Mesenchymal stem cell (in vitro differentiated cells and primary cell): ENCODE data around the gene GOLGA3.
"Not testable (repeated sequence)": the region's sequence is repeated elsewhere in the genome, so short reads cannot be mapped to it uniquely, and the experiment has no call there.

Source experiments
- DNase-seq: peaks from one replicate; pipeline ENCODE4 v3.0.0-alpha.2; 2013
- H2AFZ ChIP-seq: one replicate; pipeline ENCODE4 v1.6.1; 2013; ENCODE audit warnings: low read depth, mild to moderate bottlenecking, control low read depth, inconsistent platforms, low read length, moderate library complexity
- H2AK5ac ChIP-seq: 2 replicates; pipeline ENCODE4 v1.6.1; 2013; ENCODE audit warnings: low read length, moderate library complexity, mild to moderate bottlenecking, inconsistent platforms; ENCODE audit not compliant: severe bottlenecking
- H2BK120ac ChIP-seq: one replicate; pipeline ENCODE4 v1.6.1; 2013; ENCODE audit warnings: low read depth, mild to moderate bottlenecking, inconsistent platforms, low read length, moderate library complexity
- H2BK12ac ChIP-seq, 2 experiments: one replicate each; pipeline ENCODE4 v1.6.1; 2013; ENCODE audit warnings: inconsistent platforms in 2 of 2, low read length in 2 of 2, mild to moderate bottlenecking in 2 of 2, moderate library complexity in 2 of 2, control low read depth in 1 of 2
- H2BK15ac ChIP-seq: one replicate; pipeline ENCODE4 v1.6.1; 2013; ENCODE audit warnings: mild to moderate bottlenecking, low read depth, inconsistent platforms; ENCODE audit not compliant: poor library complexity, severe bottlenecking
- H2BK5ac ChIP-seq: 2 replicates; pipeline ENCODE4 v1.6.1; 2013; ENCODE audit warnings: low read depth, mild to moderate bottlenecking, low read length, control low read depth, inconsistent platforms; ENCODE audit not compliant: poor library complexity, severe bottlenecking
- H3K14ac ChIP-seq, 2 experiments: one replicate each; pipeline ENCODE4 v1.6.1; 2013; ENCODE audit warnings: inconsistent platforms in 2 of 2, low read length in 2 of 2, control low read depth in 1 of 2, mild to moderate bottlenecking in 1 of 2, moderate library complexity in 1 of 2
- H3K18ac ChIP-seq, 2 experiments: one replicate each; pipeline ENCODE4 v1.6.1; 2013; ENCODE audit warnings: inconsistent platforms in 2 of 2, low read length in 2 of 2, control low read depth in 1 of 2, low read depth in 1 of 2, mild to moderate bottlenecking in 1 of 2
- H3K23ac ChIP-seq, 2 experiments: one replicate each; pipeline ENCODE4 v1.6.1; 2013; ENCODE audit warnings: inconsistent platforms in 2 of 2, low read length in 2 of 2, mild to moderate bottlenecking in 2 of 2, moderate library complexity in 2 of 2, control low read depth in 1 of 2
- H3K27ac ChIP-seq: 2 replicates; pipeline ENCODE4 v1.5.1; 2013; ENCODE audit warnings: mild to moderate bottlenecking, moderate library complexity, low read length, control low read depth, inconsistent platforms; ENCODE audit not compliant: poor library complexity, severe bottlenecking
- H3K27me3 ChIP-seq, 2 experiments: 2 replicates each; pipeline versions ENCODE4 v1.6.1 to v1.7.0; 2013; ENCODE audit warnings: low read length in 2 of 2, mild to moderate bottlenecking in 2 of 2, moderate library complexity in 2 of 2, control low read depth in 1 of 2, inconsistent platforms in 1 of 2; ENCODE audit not compliant: control insufficient read depth in 1 of 2, insufficient read depth in 1 of 2
- H3K36me3 ChIP-seq, 2 experiments: 2 replicates each; pipeline versions ENCODE4 v1.6.1 to v1.7.0; 2013; ENCODE audit warnings: low read length in 2 of 2, control low read depth in 1 of 2, inconsistent platforms in 1 of 2, low read depth in 1 of 2, mild to moderate bottlenecking in 1 of 2; ENCODE audit not compliant: insufficient read depth in 2 of 2, control insufficient read depth in 1 of 2
- H3K4ac ChIP-seq, 2 experiments: one replicate each; pipeline ENCODE4 v1.6.1; 2013; ENCODE audit warnings: inconsistent platforms in 2 of 2, low read length in 2 of 2, mild to moderate bottlenecking in 2 of 2, moderate library complexity in 2 of 2, control low read depth in 1 of 2, low read depth in 1 of 2
- H3K4me1 ChIP-seq: 2 replicates; pipeline ENCODE4 v1.6.1; 2013; ENCODE audit warnings: low read depth, low read length, control low read depth; ENCODE audit not compliant: control insufficient read depth, insufficient read depth
- H3K4me2 ChIP-seq: 2 replicates; pipeline ENCODE4 v1.6.1; 2013; ENCODE audit warnings: low read length, mild to moderate bottlenecking, inconsistent platforms; ENCODE audit not compliant: poor library complexity, severe bottlenecking
- H3K4me3 ChIP-seq, 2 experiments: 2 replicates each; pipeline versions ENCODE4 v1.5.1 to v1.7.0; 2013; ENCODE audit warnings: low read length in 2 of 2, mild to moderate bottlenecking in 2 of 2, control low read depth in 1 of 2, low read depth in 1 of 2; ENCODE audit not compliant: insufficient read depth in 1 of 2
- H3K79me1 ChIP-seq: replicated peaks from 2 replicates; pipeline ENCODE4 v1.6.1; 2013; ENCODE audit warnings: mild to moderate bottlenecking, control low read depth, low read length, inconsistent platforms; ENCODE audit not compliant: poor library complexity, severe bottlenecking
- H3K9ac ChIP-seq: 2 replicates; pipeline ENCODE4 v1.7.0; 2013; ENCODE audit warnings: mild to moderate bottlenecking, low read length, moderate library complexity
- H3K9me3 ChIP-seq: 2 replicates; pipeline ENCODE4 v1.7.0; 2013; ENCODE audit warnings: mild to moderate bottlenecking, low read length; ENCODE audit not compliant: control insufficient read depth
- H4K8ac ChIP-seq: one replicate; pipeline ENCODE4 v1.6.1; 2013; ENCODE audit warnings: inconsistent platforms, mild to moderate bottlenecking, low read length, moderate library complexity
- H4K91ac ChIP-seq: one replicate; pipeline ENCODE4 v1.6.1; 2013; ENCODE audit warnings: mild to moderate bottlenecking, low read length, inconsistent platforms
- WGBS: methylation state at CpG from one replicate; pipeline ENCODE4 v1.1.7; 2013; ENCODE audit warnings: mixed read lengths; 5-methylcytosine and 5-hydroxymethylcytosine counted together

GOLGA3 gene

GRCh38 chr12:132844681-132845080, 16.0 kb upstream of the GOLGA3 start:
- peaks cover 22% of the 10 kb centered on the region for H3K79me1 ChIP-seq
- H2AFZ ChIP-seq, H2AK5ac ChIP-seq, H3K4me2 ChIP-seq, H3K4ac ChIP-seq, H4K91ac ChIP-seq, H2BK15ac ChIP-seq, H2BK5ac ChIP-seq, H3K23ac ChIP-seq, H2BK12ac ChIP-seq, H2BK120ac ChIP-seq, H3K14ac ChIP-seq, H3K9ac ChIP-seq, H3K9me3 ChIP-seq, H3K4me3 ChIP-seq, H4K8ac ChIP-seq, H3K4me1 ChIP-seq, H3K27me3 ChIP-seq, H3K27ac ChIP-seq, H3K18ac ChIP-seq, DNase-seq: not testable (repeated sequence)
- peaks cover 82 to 83% of the 10 kb centered on the region in 2 experiments for H3K36me3 ChIP-seq
- 98% methylated on average over 7 of the region's 11 CpGs for WGBS

GRCh38 chr12:132842449-132843045, 13.9 kb upstream of the GOLGA3 start:
- Histone ChIP-seq H2BK120ac (no peak overlapping the region), H3K4me2 (no peak overlapping the region), H2BK12ac (no peak overlapping the region), H3K4me3 (no peak overlapping the region), H3K18ac (no peak overlapping the region), H2BK15ac (no peak overlapping the region), H3K79me1 (peaks cover 18% of the 10 kb centered on the region), H3K4ac (no peak overlapping the region), H3K27ac (no peak overlapping the region), H3K9ac (no peak overlapping the region), H4K91ac (no peak overlapping the region), H4K8ac (no peak overlapping the region), H2AK5ac (no peak overlapping the region), H3K4me1 (no peaks in the 10 kb centered on the region), H3K23ac (no peak overlapping the region), H3K36me3 (peaks cover 76 to 84% of the 10 kb centered on the region in 2 experiments), H3K14ac (no peak overlapping the region), H3K27me3 (no peaks in the 10 kb centered on the region), H2AFZ (no peak overlapping the region), H3K9me3 (no peaks in the 10 kb centered on the region), H2BK5ac (no peak overlapping the region)
- WGBS, result 97% methylated on average over 21 of the region's 21 CpGs
- no peak for DNase-seq

- peaks cover 19% of the 10 kb centered on the region for H3K79me1 ChIP-seq
- H3K36me3 ChIP-seq, result peaks cover 74 to 84% of the 10 kb centered on the region in 2 experiments
- H3K27me3 ChIP-seq, result no peaks in the 10 kb centered on the region
- no peak overlapping the region for H2BK120ac ChIP-seq
- H3K4me1 ChIP-seq, result no peaks in the 10 kb centered on the region
- H4K8ac ChIP-seq, result no peak overlapping the region
- no peak overlapping the region for H3K4me2 ChIP-seq
- no peak for DNase-seq
- 94% methylated on average over 15 of the region's 15 CpGs for WGBS
- no peak overlapping the region for H3K14ac ChIP-seq
- no peak overlapping the region for H3K23ac ChIP-seq
- no peak overlapping the region for H2AK5ac ChIP-seq
- H2BK5ac ChIP-seq, result no peak overlapping the region
- no peak overlapping the region for H3K4ac ChIP-seq
- H2AFZ ChIP-seq, result no peak overlapping the region
- no peak overlapping the region for H3K27ac ChIP-seq
- no peak overlapping the region for H4K91ac ChIP-seq
- no peak overlapping the region for H3K18ac ChIP-seq
- no peak overlapping the region for H2BK12ac ChIP-seq
- no peak overlapping the region for H2BK15ac ChIP-seq
- H3K9ac ChIP-seq, result no peak overlapping the region
- no peaks in the 10 kb centered on the region for H3K9me3 ChIP-seq
- no peak overlapping the region for H3K4me3 ChIP-seq
Measured at GRCh38 chr12:132841151-132841550, 12.5 kb upstream of the GOLGA3 start.

GRCh38 chr12:132840536-132840935, 11.9 kb upstream of the GOLGA3 start:
- Histone ChIP-seq H3K14ac (no peak overlapping the region), H3K18ac (no peak overlapping the region), H3K4me2 (no peak overlapping the region), H3K27ac (no peak overlapping the region), H2BK120ac (no peak overlapping the region), H3K27me3 (no peaks in the 10 kb centered on the region), H3K23ac (no peak overlapping the region), H3K79me1 (peaks cover 20% of the 10 kb centered on the region), H2BK15ac (no peak overlapping the region), H3K36me3 (peaks cover 70 to 82% of the 10 kb centered on the region in 2 experiments), H2AK5ac (no peak overlapping the region), H3K4ac (no peak overlapping the region), H3K4me1 (no peaks in the 10 kb centered on the region), H3K4me3 (no peak overlapping the region), H3K9ac (no peak overlapping the region), H2BK12ac (no peak overlapping the region), H4K91ac (no peak overlapping the region), H2AFZ (no peak overlapping the region), H3K9me3 (no peaks in the 10 kb centered on the region), H4K8ac (no peak overlapping the region), H2BK5ac (no peak overlapping the region)
- 89% methylated on average over 12 of the region's 20 CpGs for WGBS
- no peak for DNase-seq
